ENCODE results near the gene SIRPA.

Gene SIRPA

GRCh38 chr20:1894951-1895673, at the start of gene SIRPA:
Gene SIRPA (plus strand): TSS chr20:1895407. CDS start chr20:1895448, 41 bp downstream.
- no peak for DNase-seq

- no peak for DNase-seq
Measured at GRCh38 chr20:1845701-1846100, 49.5 kb upstream of the SIRPA start.

- no peak for DNase-seq
Measured at GRCh38 chr20:1846341-1846740, 48.9 kb upstream of the SIRPA start.

- no peak for DNase-seq
Measured at GRCh38 chr20:1846876-1847275, 48.3 kb upstream of the SIRPA start.

GRCh38 chr20:1847780-1848179, 47.4 kb upstream of the SIRPA start:
- DNase-seq = no peak

GRCh38 chr20:1848373-1848772, 46.8 kb upstream of the SIRPA start:
- DNase-seq = no peak

GRCh38 chr20:1851396-1851795, 43.8 kb upstream of the SIRPA start:
- no peak for DNase-seq

- no peak for DNase-seq
Measured at GRCh38 chr20:1853473-1853872, 41.7 kb upstream of the SIRPA start.

GRCh38 chr20:1854246-1854645, 41.0 kb upstream of the SIRPA start:
- DNase-seq = no peak

GRCh38 chr20:1855109-1855508, 40.1 kb upstream of the SIRPA start:
- DNase-seq = no peak

- no peak for DNase-seq
Measured at GRCh38 chr20:1855690-1856089, 39.5 kb upstream of the SIRPA start.

GRCh38 chr20:1856424-1856823, 38.8 kb upstream of the SIRPA start:
- no peak for DNase-seq

GRCh38 chr20:1857466-1857865, 37.7 kb upstream of the SIRPA start:
- DNase-seq = no peak

- no peak for DNase-seq
Measured at GRCh38 chr20:1858871-1859270, 36.3 kb upstream of the SIRPA start.

- no peak for DNase-seq
Measured at GRCh38 chr20:1860446-1860845, 34.8 kb upstream of the SIRPA start.

GRCh38 chr20:1861347-1861976, 33.7 kb upstream of the SIRPA start:
- DNase-seq = no peak

GRCh38 chr20:1861996-1862662, 33.1 kb upstream of the SIRPA start:
- DNase-seq = no peak

- no peak for DNase-seq
Measured at GRCh38 chr20:1862663-1863053, 32.5 kb upstream of the SIRPA start.

GRCh38 chr20:1863296-1863695, 31.9 kb upstream of the SIRPA start:
- DNase-seq = no peak

GRCh38 chr20:1866834-1867233, 28.4 kb upstream of the SIRPA start:
- no peak for DNase-seq

- DNase-seq = no peak
Measured at GRCh38 chr20:1867495-1868260, 27.5 kb upstream of the SIRPA start.

- DNase-seq = no peak
Measured at GRCh38 chr20:1868856-1869255, 26.4 kb upstream of the SIRPA start.

GRCh38 chr20:1870323-1870722, 24.9 kb upstream of the SIRPA start:
- DNase-seq = no peak
